Endothelial cell (in vitro differentiated cells): Measurements from ENCODE around the gene IL15RA. TPM values are rescaled to one million over a fixed set of nuclear protein-coding genes. Genes with fewer than 3 reads are reported as not detected.

Experiments used
- DNase-seq: peaks from one replicate; pipeline ENCODE4 v3.0.0; 2021; ENCODE audit warnings: low spot score
- H3K27ac Mint-ChIP-seq: one replicate; pipeline ENCODE4 v1.8.0; 2021; ENCODE audit warnings: mixed read lengths, inconsistent platforms; ENCODE audit not compliant: unreplicated experiment
- H3K27me3 Mint-ChIP-seq: one replicate; pipeline ENCODE4 v1.8.0; 2021; ENCODE audit warnings: mild to moderate bottlenecking, moderate library complexity, mixed read lengths, inconsistent platforms; ENCODE audit not compliant: unreplicated experiment
- H3K36me3 Mint-ChIP-seq: one replicate; pipeline ENCODE4 v1.8.0; 2021; ENCODE audit warnings: mild to moderate bottlenecking, low read depth, mixed read lengths, inconsistent platforms; ENCODE audit not compliant: unreplicated experiment
- H3K4me1 Mint-ChIP-seq: one replicate; pipeline ENCODE4 v1.8.0; 2021; ENCODE audit warnings: mild to moderate bottlenecking, mixed read lengths, inconsistent platforms; ENCODE audit not compliant: unreplicated experiment
- H3K4me3 Mint-ChIP-seq: one replicate; pipeline ENCODE4 v1.8.0; 2021; ENCODE audit warnings: mild to moderate bottlenecking, mixed read lengths, inconsistent platforms; ENCODE audit not compliant: unreplicated experiment
- H3K9me3 Mint-ChIP-seq: one replicate; pipeline ENCODE4 v1.8.0; 2021; ENCODE audit warnings: mixed read lengths, inconsistent platforms; ENCODE audit not compliant: unreplicated experiment
- CTCF ChIP-seq: fragments of 200-600 bp; sonication (generic); IDR thresholded peaks from one replicate; pipeline ENCODE4 v1.5.0; 2021; ENCODE audit warnings: antibody characterized with exemption; ENCODE audit not compliant: unreplicated experiment
- total RNA-seq: library from RNA; stranded (reverse); fragmentation: NEBNext Ultra II Directional; extraction: Animal tissue kit (Norgen Biotek cat#: 25700); gene quantifications from one replicate; pipeline ENCODE4 v1.2.1, GENCODE V29; 2021; ENCODE audit not compliant: unreplicated experiment

The IL15RA gene
- total RNA-seq, 1 donor from 2014 or later, result 0.97 TPM

GRCh38 chr10:5996696-5997095, 19.4 kb upstream of the IL15RA start:
- no peak for TF ChIP-seq CTCF
- H3K27me3 Mint-ChIP-seq, result no peaks in the 10 kb centered on the region
- no peak overlapping the region for H3K4me3 Mint-ChIP-seq
- H3K27ac Mint-ChIP-seq, result no peak overlapping the region
- no peak for DNase-seq
- H3K4me1 Mint-ChIP-seq, result no peaks in the 10 kb centered on the region
- no peaks in the 10 kb centered on the region for H3K36me3 Mint-ChIP-seq
- no peaks in the 10 kb centered on the region for H3K9me3 Mint-ChIP-seq

- H3K4me3 Mint-ChIP-seq, result no peak overlapping the region
- no peaks in the 10 kb centered on the region for H3K9me3 Mint-ChIP-seq
- H3K27me3 Mint-ChIP-seq, result peaks cover 2% of the 10 kb centered on the region
- no peak for TF ChIP-seq CTCF
- H3K36me3 Mint-ChIP-seq, result no peaks in the 10 kb centered on the region
- H3K27ac Mint-ChIP-seq, result no peak overlapping the region
- no peak for DNase-seq
- no peaks in the 10 kb centered on the region for H3K4me1 Mint-ChIP-seq
Measured at GRCh38 chr10:5992398-5992797, 15.1 kb upstream of the IL15RA start.

GRCh38 chr10:5991708-5992107, 14.4 kb upstream of the IL15RA start:
- H3K27me3 Mint-ChIP-seq, result peaks cover 2% of the 10 kb centered on the region
- no peak overlapping the region for H3K27ac Mint-ChIP-seq
- H3K4me3 Mint-ChIP-seq, result no peak overlapping the region
- DNase-seq, result no peak
- TF ChIP-seq CTCF, result no peak
- H3K36me3 Mint-ChIP-seq, result no peaks in the 10 kb centered on the region
- no peaks in the 10 kb centered on the region for H3K4me1 Mint-ChIP-seq
- no peaks in the 10 kb centered on the region for H3K9me3 Mint-ChIP-seq

GRCh38 chr10:5989756-5990155, 12.4 kb upstream of the IL15RA start:
- Mint-ChIP-seq H3K4me1 (no peaks in the 10 kb centered on the region), H3K27ac (no peak overlapping the region), H3K4me3 (no peak overlapping the region), H3K9me3 (no peaks in the 10 kb centered on the region), H3K36me3 (no peaks in the 10 kb centered on the region), H3K27me3 (peaks cover 2% of the 10 kb centered on the region)
- no peak for TF ChIP-seq CTCF
- no peak for DNase-seq

- TF ChIP-seq CTCF, result no peak
- H3K9me3 Mint-ChIP-seq, result no peaks in the 10 kb centered on the region
- H3K27ac Mint-ChIP-seq, result no peak overlapping the region
- peaks cover 2% of the 10 kb centered on the region for H3K27me3 Mint-ChIP-seq
- H3K4me1 Mint-ChIP-seq, result no peaks in the 10 kb centered on the region
- no peak overlapping the region for H3K4me3 Mint-ChIP-seq
- no peak for DNase-seq
- H3K36me3 Mint-ChIP-seq, result no peaks in the 10 kb centered on the region
Measured at GRCh38 chr10:5988336-5988920, 11.1 kb upstream of the IL15RA start.
